ENCODE results near the gene GCKR.

Gene GCKR

GRCh38 chr2:27496357-27497287, at the start of gene GCKR:
GCKR (plus strand) TSS chr2:27496839; CDS start chr2:27496905, 66 bp downstream.
- no peak for DNase-seq (ENCODE audit: low read depth in 2 of 2, low spot score in 1 of 2)

GRCh38 chr2:27448381-27448780, 48.3 kb upstream of the GCKR start:
- DNase-seq (ENCODE audit: low read depth in 2 of 2, low spot score in 1 of 2): no peak

GRCh38 chr2:27451095-27451494, 45.5 kb upstream of the GCKR start:
- DNase-seq (ENCODE audit: low read depth in 2 of 2, low spot score in 1 of 2): no peak

- no peak for DNase-seq (ENCODE audit: low read depth in 2 of 2, low spot score in 1 of 2)
Observed at GRCh38 chr2:27453968-27454367, 42.7 kb upstream of the GCKR start.

- no peak for DNase-seq (ENCODE audit: low read depth in 2 of 2, low spot score in 1 of 2)
Observed at GRCh38 chr2:27461118-27461517, 35.5 kb upstream of the GCKR start.

GRCh38 chr2:27464443-27464842, 32.2 kb upstream of the GCKR start:
- DNase-seq (ENCODE audit: low read depth in 2 of 2, low spot score in 1 of 2): no peak

- no peak for DNase-seq (ENCODE audit: low read depth in 2 of 2, low spot score in 1 of 2)
Observed at GRCh38 chr2:27471961-27472360, 24.7 kb upstream of the GCKR start.

- DNase-seq (ENCODE audit: low read depth in 2 of 2, low spot score in 1 of 2): no peak
Observed at GRCh38 chr2:27485496-27485895, 11.1 kb upstream of the GCKR start.

GRCh38 chr2:27489118-27489497, 7.5 kb upstream of the GCKR start:
- no peak for DNase-seq (ENCODE audit: low read depth in 2 of 2, low spot score in 1 of 2)

GRCh38 chr2:27489498-27490397, 6.9 kb upstream of the GCKR start, which contains the start of gene IFT172:
IFT172 (minus strand) TSS chr2:27489743; CDS start chr2:27489653, 90 bp downstream.
- DNase-seq (ENCODE audit: low read depth in 2 of 2, low spot score in 1 of 2): peak; percentile 96 to 98

- no peak for DNase-seq (ENCODE audit: low read depth in 2 of 2, low spot score in 1 of 2)
Observed at GRCh38 chr2:27492557-27492956, 4.1 kb upstream of the GCKR start.

GRCh38 chr2:27493948-27494283, 2.7 kb upstream of the GCKR start:
- no peak for DNase-seq (ENCODE audit: low read depth in 2 of 2, low spot score in 1 of 2)

GRCh38 chr2:27494284-27494943, 2.2 kb upstream of the GCKR start:
- DNase-seq (ENCODE audit: low read depth in 2 of 2, low spot score in 1 of 2): no peak

- no peak for DNase-seq (ENCODE audit: low read depth in 2 of 2, low spot score in 1 of 2)
Observed at GRCh38 chr2:27494944-27495554, 1.6 kb upstream of the GCKR start, which contains the start of gene FNDC4. FNDC4 (minus strand) TSS chr2:27495200; CDS start chr2:27494679, 521 bp downstream.

- DNase-seq (ENCODE audit: low read depth in 2 of 2, low spot score in 1 of 2): no peak
Observed at GRCh38 chr2:27495840-27496356, 741 bp upstream of the GCKR start.

- DNase-seq (ENCODE audit: low read depth in 2 of 2, low spot score in 1 of 2): no peak
Observed at GRCh38 chr2:27497288-27497627, 619 bp downstream of the GCKR start.

GRCh38 chr2:27498975-27499374, 2.3 kb downstream of the GCKR start:
- no peak for DNase-seq (ENCODE audit: low read depth in 2 of 2, low spot score in 1 of 2)

- no peak for DNase-seq (ENCODE audit: low read depth in 2 of 2, low spot score in 1 of 2)
Observed at GRCh38 chr2:27501042-27501441, 4.4 kb downstream of the GCKR start.

GRCh38 chr2:27502142-27502541, 5.5 kb downstream of the GCKR start:
- DNase-seq (ENCODE audit: low read depth in 2 of 2, low spot score in 1 of 2): no peak

GRCh38 chr2:27506587-27506986, 9.9 kb downstream of the GCKR start:
- no peak for DNase-seq (ENCODE audit: low read depth in 2 of 2, low spot score in 1 of 2)

- DNase-seq (ENCODE audit: low read depth in 2 of 2, low spot score in 1 of 2): no peak
Observed at GRCh38 chr2:27507293-27507692, 10.7 kb downstream of the GCKR start.

Measured in stimulated activated CD8-positive, alpha-beta memory T cell treated with anti-CD3 and anti-CD28 coated beads, Interleukin-4, amount 100 ng/mL, for 1 hour (primary cell).